ENCODE data around the gene SAMHD1. TPM values are rescaled to one million over a fixed set of nuclear protein-coding genes. Genes with fewer than 3 reads are reported as not detected.

The SAMHD1 gene
- total and polyA plus RNA-seq, 4 donors: 14.7 to 51.2 (median 27.7) TPM

DNA sequence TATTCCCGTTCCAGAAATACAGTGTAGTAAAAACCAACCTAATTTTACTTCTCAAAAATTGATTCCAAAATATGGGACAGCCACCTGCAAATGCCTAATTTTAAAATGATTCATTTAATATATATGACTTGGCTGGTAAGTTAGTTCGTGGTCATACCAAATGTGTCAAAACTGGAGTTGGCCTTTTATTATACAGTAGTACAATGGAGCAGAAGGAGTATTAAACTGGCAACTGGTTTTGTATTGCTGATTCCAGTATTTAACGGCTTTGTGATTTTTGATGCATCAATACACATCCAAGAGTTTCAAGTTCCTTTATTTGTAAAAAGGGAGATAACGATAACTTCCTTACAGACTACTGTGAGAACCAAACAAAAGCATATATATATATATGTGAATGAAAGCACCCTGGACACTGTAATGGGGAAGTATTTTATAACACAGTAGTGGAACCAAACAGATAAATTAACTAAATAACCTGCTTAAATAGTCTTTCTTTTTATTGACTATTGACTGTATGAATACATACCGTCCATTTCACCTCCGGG, 24.8 kb downstream of the SAMHD1 start (continued):
- TF ChIP-seq, protein P1, sequence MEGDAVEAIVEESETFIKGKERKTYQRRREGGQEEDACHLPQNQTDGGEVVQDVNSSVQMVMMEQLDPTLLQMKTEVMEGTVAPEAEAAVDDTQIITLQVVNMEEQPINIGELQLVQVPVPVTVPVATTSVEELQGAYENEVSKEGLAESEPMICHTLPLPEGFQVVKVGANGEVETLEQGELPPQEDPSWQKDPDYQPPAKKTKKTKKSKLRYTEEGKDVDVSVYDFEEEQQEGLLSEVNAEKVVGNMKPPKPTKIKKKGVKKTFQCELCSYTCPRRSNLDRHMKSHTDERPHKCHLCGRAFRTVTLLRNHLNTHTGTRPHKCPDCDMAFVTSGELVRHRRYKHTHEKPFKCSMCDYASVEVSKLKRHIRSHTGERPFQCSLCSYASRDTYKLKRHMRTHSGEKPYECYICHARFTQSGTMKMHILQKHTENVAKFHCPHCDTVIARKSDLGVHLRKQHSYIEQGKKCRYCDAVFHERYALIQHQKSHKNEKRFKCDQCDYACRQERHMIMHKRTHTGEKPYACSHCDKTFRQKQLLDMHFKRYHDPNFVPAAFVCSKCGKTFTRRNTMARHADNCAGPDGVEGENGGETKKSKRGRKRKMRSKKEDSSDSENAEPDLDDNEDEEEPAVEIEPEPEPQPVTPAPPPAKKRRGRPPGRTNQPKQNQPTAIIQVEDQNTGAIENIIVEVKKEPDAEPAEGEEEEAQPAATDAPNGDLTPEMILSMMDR (IDR thresholded peaks at IDR 0.05; ENCODE audit: low read depth, low read length, missing input control): no peak
- TF ChIP-seq, protein P2, sequence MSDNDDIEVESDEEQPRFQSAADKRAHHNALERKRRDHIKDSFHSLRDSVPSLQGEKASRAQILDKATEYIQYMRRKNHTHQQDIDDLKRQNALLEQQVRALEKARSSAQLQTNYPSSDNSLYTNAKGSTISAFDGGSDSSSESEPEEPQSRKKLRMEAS (IDR thresholded peaks at IDR 0.05): no peak
- TF ChIP-seq TAF1 (conservative IDR thresholded peaks at IDR 0.05) (no peak), NR2F2 (IDR thresholded peaks at IDR 0.05) (no peak), FOXA1 (IDR thresholded peaks at IDR 0.05) (no peak), SP1 (IDR thresholded peaks at IDR 0.05) (no peak), GABPA (IDR thresholded peaks at IDR 0.05 in 1 of 2, conservative IDR thresholded peaks at IDR 0.05 in 1 of 2) (no peak)

GRCh38 chr20:36925234-36925633, 26.3 kb downstream of the SAMHD1 start:
- no peak for DNase-seq (ENCODE audit: low spot score)
- TF ChIP-seq, protein P2 (IDR thresholded peaks at IDR 0.05): no peak
- no peak for TF ChIP-seq HNF4G (IDR thresholded peaks at IDR 0.05)
- TF ChIP-seq ZBTB33 (IDR thresholded peaks at IDR 0.05): no peak
- no peak for TF ChIP-seq TAF1 (conservative IDR thresholded peaks at IDR 0.05)
- TF ChIP-seq RAD21 (IDR thresholded peaks at IDR 0.05): no peak
- no peak for TF ChIP-seq HNF4A (conservative IDR thresholded peaks at IDR 0.05)
- TF ChIP-seq, protein P3, sequence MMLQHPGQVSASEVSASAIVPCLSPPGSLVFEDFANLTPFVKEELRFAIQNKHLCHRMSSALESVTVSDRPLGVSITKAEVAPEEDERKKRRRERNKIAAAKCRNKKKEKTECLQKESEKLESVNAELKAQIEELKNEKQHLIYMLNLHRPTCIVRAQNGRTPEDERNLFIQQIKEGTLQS (IDR thresholded peaks at IDR 0.05): no peak
- no peak for TF ChIP-seq EGR1 (IDR thresholded peaks at IDR 0.05; ENCODE audit: low read depth in 2 of 2)
- TF ChIP-seq JUND (IDR thresholded peaks at IDR 0.05): no peak
- TF ChIP-seq REST (IDR thresholded peaks at IDR 0.05): no peak
- TF ChIP-seq SP1 (IDR thresholded peaks at IDR 0.05): no peak
- TF ChIP-seq RXRA (IDR thresholded peaks at IDR 0.05): no peak
- no peak for TF ChIP-seq YY1 (IDR thresholded peaks at IDR 0.05)
- TF ChIP-seq FOXA1 (IDR thresholded peaks at IDR 0.05): no peak
- no peak for TF ChIP-seq FOXA2 (IDR thresholded peaks at IDR 0.05)
- TF ChIP-seq, protein P1 (IDR thresholded peaks at IDR 0.05; ENCODE audit: low read depth, low read length, missing input control): no peak
- TF ChIP-seq GABPA (IDR thresholded peaks at IDR 0.05 in 1 of 2, conservative IDR thresholded peaks at IDR 0.05 in 1 of 2): no peak
- no peak for TF ChIP-seq NR2F2 (IDR thresholded peaks at IDR 0.05)
- Histone ChIP-seq H3K4me1 (ENCODE audit: control insufficient read depth in 4 of 4, insufficient read depth in 4 of 4, low read length in 3 of 4) (peaks cover 0 to 1% (median under 1%) of the 10 kb centered on the region in 4 donors), H3K27ac (ENCODE audit: low read depth in 1 of 2, low read length in 2 of 2) (no peak overlapping the region), H3K9me3 (ENCODE audit: control insufficient read depth in 4 of 4, low read length in 3 of 4) (no peaks in the 10 kb centered on the region), H3K9ac (ENCODE audit: low read depth in 1 of 2, low read length in 2 of 2) (no peak overlapping the region), H3K4me3 (ENCODE audit: low read depth in 1 of 3, low read length in 3 of 3) (no peak overlapping the region), H3K27me3 (ENCODE audit: control insufficient read depth in 4 of 4, insufficient read depth in 4 of 4, low read length in 3 of 4) (no peaks in the 10 kb centered on the region), H3K36me3 (ENCODE audit: control insufficient read depth in 4 of 4, insufficient read depth in 3 of 4, low read depth in 1 of 4, low read length in 3 of 4) (peaks cover 1 to 18% (median 9%) of the 10 kb centered on the region in 4 donors)
- WGBS: 85% methylated on average over 2 of the region's 2 CpGs
